ENCODE measurements around the gene GHRH.

GHRH gene

GRCh38 chr20:37290158-37290810 lies 28.7 kb upstream of the GHRH start:
- DNase-seq, result no peak

GRCh38 chr20:37288091-37288490 lies 26.5 kb upstream of the GHRH start:
- no peak for DNase-seq

GRCh38 chr20:37285664-37286374 lies 24.2 kb upstream of the GHRH start:
- DNase-seq, result no peak

GRCh38 chr20:37284691-37285161 lies 23.1 kb upstream of the GHRH start:
- no peak for DNase-seq

GRCh38 chr20:37283530-37284195 lies 22.0 kb upstream of the GHRH start:
- no peak for DNase-seq

GRCh38 chr20:37282556-37282955 lies 20.9 kb upstream of the GHRH start:
- DNase-seq, result no peak

- no peak for DNase-seq
Measured at GRCh38 chr20:37280403-37280802, 18.8 kb upstream of the GHRH start.

GRCh38 chr20:37279820-37280219 lies 18.2 kb upstream of the GHRH start:
- DNase-seq, result no peak

GRCh38 chr20:37278966-37279590 lies 17.5 kb upstream of the GHRH start:
- no peak for DNase-seq

GRCh38 chr20:37277253-37277593 lies 15.6 kb upstream of the GHRH start:
- no peak for DNase-seq

GRCh38 chr20:37276494-37277252 lies 15.1 kb upstream of the GHRH start:
- DNase-seq, result peak; percentile 83

GRCh38 chr20:37274851-37275524 lies 13.4 kb upstream of the GHRH start:
- DNase-seq, result no peak

GRCh38 chr20:37273988-37274387 lies 12.4 kb upstream of the GHRH start:
- no peak for DNase-seq

- DNase-seq, result no peak
Measured at GRCh38 chr20:37271421-37271768, 9.8 kb upstream of the GHRH start.

GRCh38 chr20:37270576-37271420 lies 9.2 kb upstream of the GHRH start:
- no peak for DNase-seq

GRCh38 chr20:37267667-37268313 lies 6.2 kb upstream of the GHRH start:
- no peak for DNase-seq

GRCh38 chr20:37266940-37267666 lies 5.5 kb upstream of the GHRH start:
- DNase-seq, result no peak

GRCh38 chr20:37265152-37265551 lies 3.5 kb upstream of the GHRH start:
- no peak for DNase-seq

- DNase-seq, result no peak
Measured at GRCh38 chr20:37263686-37264085, 2.1 kb upstream of the GHRH start.

- no peak for DNase-seq
Measured at GRCh38 chr20:37262505-37262904, 891 bp upstream of the GHRH start.
